PC-3 (cell line): ENCODE results near the gene PLEKHG3.

Experiments used
- CTCF ChIP-seq: fragments of 300-600 bp; sonication (generic); conservative IDR thresholded peaks from 2 replicates; pipeline ENCODE4 v1.5.1; 2017; ENCODE audit warnings: antibody characterized with exemption, low read depth, mild to moderate bottlenecking, low read length
- EZH2phosphoT487 ChIP-seq: fragments of 300-600 bp; sonication (generic); IDR thresholded peaks from 2 replicates; pipeline ENCODE4 v1.6.1; 2018; ENCODE audit warnings: mild to moderate bottlenecking, antibody characterized with exemption, low read length, borderline replicate concordance

GRCh38 chr14:64729386-64730060, 25.3 kb downstream of the PLEKHG3 start:
- TF ChIP-seq CTCF (no peak), EZH2phosphoT487 (no peak)
